Measurements from ENCODE around the gene NRARP.

The NRARP gene

GRCh38 chr9:137297966-137298365 is 4.1 kb downstream of the NRARP start:
- no peak for DNase-seq (ENCODE audit: low read depth)

GRCh38 chr9:137296670-137297664 is 5.1 kb downstream of the NRARP start:
- DNase-seq (ENCODE audit: low read depth): no peak

- DNase-seq (ENCODE audit: low read depth): no peak
These were observed 6.0 kb downstream of the NRARP start for GRCh38 chr9:137295849-137296669.

GRCh38 chr9:137295238-137295811 is 6.7 kb downstream of the NRARP start:
- no peak for DNase-seq (ENCODE audit: low read depth)

- DNase-seq (ENCODE audit: low read depth): no peak
These were observed 7.3 kb downstream of the NRARP start for GRCh38 chr9:137294681-137295237.

DNA sequence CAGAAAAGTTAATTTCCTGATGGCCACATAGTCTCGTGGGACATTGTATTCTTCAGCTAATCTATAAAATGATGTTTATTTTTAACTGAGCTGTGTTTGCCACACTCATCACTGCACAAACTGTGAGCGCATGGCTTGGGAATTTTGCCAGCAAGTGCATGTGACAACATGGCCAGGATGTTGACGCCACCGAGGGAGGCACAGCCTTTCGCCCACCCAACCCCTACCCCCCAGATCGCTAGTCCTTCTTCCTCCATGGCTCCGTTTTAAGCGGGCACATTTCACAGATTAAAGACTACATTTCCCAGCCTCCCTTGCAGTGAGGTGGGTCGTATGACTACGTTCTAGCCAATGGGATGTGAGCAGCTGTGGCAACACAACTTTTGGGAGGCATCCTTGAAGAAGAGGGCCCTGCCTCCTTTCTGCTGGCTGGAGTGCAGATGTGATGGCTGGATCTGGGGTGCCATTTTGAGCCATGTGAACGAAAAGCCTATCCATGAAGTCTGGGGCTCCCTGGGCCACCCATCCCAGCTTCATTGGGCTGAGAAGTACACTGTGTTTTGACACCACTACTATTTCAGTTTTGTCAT is 7.9 kb downstream of the NRARP start:
- DNase-seq (ENCODE audit: low read depth): no peak

- DNase-seq (ENCODE audit: low read depth): no peak
These were observed 8.5 kb downstream of the NRARP start for GRCh38 chr9:137293482-137294090.

DNA sequence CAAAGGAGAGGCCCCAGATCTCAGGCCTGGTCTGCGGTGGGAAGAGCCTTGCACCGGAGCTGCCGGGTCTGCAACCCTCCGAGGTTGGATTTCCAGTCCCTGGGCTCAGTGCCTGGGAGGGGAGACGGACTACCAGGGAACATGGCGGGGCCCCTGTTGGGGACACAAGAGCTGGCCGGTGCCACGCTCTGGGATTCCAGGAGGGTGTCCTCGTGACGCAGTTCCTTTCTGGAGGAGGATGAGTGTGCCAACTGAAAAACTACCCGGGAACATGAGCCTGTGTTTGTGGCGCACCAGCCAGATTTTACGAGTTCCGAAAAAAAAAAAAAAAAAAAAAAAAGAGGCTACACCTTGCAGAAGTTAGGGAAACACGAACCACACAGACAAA is 9.0 kb downstream of the NRARP start:
- DNase-seq (ENCODE audit: low read depth): no peak

- DNase-seq (ENCODE audit: low read depth): no peak
These were observed 15.1 kb downstream of the NRARP start for GRCh38 chr9:137286975-137287383.

DNA sequence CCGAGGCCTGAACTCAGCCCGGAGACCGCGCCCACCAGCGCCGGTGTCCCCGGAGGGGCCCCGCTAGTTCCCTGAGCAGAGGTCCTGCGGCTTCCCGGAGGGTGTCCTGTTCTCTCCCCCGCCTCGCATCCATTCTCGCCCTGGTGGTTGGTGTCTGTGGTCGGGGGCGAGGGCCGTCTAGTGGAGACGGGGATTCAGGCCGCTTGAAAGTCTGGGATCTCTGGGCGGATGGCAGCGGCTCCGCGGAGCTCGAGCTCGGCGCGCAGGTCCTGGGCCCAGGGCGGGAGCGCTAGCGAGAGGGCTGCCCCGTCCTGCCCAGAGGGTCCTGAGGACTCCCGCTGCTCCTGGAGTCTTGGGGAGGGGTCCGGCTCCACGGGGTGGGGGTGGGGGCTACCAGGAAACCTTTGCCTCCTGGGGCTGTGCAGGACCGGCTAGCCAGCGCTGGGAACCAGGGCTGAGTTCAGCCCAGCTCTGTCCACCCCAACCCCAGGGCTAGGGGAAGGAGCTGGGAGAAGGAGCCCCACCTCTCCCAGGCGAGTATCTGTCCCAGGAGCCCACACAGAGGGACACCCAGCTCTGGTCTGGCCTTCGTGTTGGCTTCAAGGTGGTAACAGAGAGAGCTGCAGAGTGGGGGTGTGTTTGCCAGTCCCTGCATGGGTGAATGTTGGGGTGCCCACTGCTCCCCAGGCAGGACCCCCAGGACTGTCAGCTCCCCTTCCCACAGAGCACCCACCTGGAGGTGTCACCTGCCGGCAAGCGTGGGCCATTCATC is 20.5 kb downstream of the NRARP start:
- no peak for DNase-seq (ENCODE audit: low read depth)

DNA sequence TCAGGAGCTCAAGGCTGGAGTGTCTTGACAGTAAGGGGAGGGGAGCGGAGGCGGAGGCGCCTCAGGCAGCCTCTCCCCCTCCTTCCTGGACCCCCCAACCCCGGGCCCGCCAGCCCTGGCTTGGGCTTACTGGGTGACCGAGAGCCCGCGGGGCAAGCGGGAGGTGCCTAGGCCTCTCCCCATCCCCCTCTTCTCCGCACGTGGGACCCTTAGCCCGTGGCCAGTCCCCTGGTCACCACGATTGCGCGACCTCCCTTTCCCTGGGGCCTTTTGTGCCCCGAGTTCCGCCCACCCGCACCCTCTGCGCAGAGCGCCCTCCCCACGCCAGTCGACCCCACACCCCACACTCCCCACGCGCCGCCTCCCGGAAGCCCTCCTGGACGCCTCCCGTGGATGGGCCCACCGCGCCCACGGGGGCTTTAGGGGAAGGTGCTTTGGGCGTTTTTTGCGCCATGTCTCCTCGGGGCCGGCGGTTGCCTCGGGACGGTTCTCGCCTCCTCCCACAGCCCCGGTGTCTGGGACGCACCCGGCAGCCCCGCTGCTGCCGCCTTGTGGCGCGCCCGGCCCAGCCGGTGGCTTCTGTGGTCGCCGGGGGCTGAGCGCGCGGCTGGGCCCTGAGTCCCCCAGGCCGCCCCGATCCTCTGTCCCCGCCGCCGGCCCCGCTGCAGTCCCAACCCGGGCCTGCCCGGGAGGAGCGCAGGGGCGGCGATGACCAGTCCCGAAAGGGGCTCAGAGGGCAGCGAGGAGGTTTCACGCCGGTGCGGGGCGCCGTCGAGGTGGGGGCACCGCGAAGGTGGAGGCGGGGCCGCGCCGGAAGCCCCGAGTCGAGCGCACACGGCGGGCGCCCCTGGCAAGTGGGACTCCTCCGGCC is 21.4 kb downstream of the NRARP start:
- DNase-seq (ENCODE audit: low read depth): no peak

DNA sequence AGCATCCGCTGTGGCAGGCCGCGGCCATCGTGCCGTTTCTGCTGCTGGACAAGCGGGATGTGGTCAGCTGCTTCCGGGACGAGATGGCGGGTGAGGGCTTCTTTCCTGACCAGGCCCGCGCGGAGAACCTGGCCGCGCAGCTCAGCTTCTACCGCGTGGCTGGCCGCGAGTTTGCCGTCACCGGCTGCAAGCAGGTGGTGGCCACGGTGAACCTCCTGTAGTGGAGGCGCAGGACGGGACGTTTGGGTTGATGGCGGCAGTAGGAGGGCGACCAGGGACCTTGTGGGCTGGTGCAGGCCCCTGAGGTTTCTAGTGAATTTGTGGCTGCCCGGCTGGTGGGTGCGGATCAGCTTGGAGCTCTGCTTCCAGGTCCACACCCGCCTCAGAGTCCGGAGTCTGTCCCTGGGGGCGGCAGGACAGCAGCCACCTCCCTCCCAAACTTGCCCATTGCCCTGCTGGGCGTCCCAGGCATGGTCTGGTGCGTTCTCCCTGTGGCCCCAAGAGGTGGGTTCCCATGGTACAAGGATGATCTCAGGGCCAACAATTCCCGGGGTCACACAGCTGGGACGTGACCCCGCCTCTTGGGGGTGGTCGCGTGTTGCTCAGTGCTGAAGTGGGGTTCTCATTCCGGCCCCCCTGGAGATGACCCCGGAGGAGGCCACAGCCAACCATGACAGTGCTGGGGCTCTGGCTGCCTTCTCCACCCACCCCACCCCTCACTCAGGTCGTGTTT is 22.2 kb downstream of the NRARP start:
- DNase-seq (ENCODE audit: low read depth): no peak

DNA sequence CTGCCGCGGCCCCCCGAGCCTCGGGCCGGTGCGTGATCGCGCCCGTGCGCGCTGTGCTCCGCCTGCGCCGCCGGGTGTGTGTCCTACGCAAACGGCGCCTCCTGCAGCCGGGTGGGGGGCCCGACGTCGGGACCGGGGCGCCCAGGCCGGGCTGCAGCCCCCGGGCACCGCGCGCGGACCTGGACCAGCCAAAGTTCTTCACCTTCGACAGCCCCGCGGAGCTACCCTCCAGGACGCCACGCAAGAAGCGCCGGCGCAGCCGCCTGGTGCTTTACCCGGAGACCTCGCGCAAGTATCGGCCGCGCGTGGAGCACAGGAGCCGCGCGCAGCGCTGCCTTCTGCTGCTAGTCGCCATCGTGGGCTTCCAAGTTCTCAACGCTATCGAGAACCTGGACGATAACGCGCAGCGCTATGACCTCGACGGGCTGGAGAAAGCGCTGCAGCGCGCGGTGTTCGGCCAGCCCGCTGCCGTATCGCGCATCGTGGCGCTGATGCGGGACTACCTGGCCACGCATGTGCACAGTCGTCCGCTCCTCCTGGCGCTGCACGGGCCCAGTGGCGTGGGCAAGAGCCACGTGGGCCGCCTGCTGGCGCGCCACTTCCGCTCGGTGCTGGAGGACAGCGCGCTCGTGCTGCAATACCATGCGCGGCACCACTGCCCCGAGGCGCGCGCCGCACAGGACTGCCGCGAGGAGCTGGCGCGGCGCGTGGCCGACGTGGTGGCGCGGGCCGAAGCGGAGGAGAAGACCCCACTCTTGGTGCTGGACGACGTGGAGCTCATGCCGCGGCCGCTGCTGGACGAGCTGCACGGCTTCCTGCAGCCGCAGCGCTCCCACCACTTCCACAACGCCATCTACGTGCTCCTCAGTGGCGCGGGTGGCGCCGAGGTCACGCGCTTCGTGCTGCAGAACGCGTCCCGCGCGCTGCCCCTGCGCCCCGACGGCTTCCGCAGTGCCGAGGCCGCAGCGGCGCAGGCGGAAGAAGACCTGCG is 23.1 kb downstream of the NRARP start:
- DNase-seq (ENCODE audit: low read depth): no peak

GRCh38 chr9:137278061-137278701 is 23.9 kb downstream of the NRARP start:
- no peak for DNase-seq (ENCODE audit: low read depth)

GRCh38 chr9:137277329-137278041 is 24.6 kb downstream of the NRARP start, which contains the start of gene TOR4A:
Gene TOR4A (plus strand): TSS chr9:137277726. CDS start chr9:137278690, 964 bp downstream.
- peak; percentile 91 for DNase-seq (ENCODE audit: low read depth)

All from CMK (cell line).